SK-MEL-5 (cell line): ENCODE results near the gene RFNG. TPM values are rescaled to one million over a fixed set of nuclear protein-coding genes. Genes with fewer than 3 reads are reported as not detected.
A peak's percentile ranks its signal among the peaks of the same experiment; 100 is the strongest.

Source experiments
- DNase-seq: peaks from one replicate; pipeline ENCODE4 v3.0.0-alpha.2; 2016; ENCODE audit warnings: low read depth, low spot score
- in situ Hi-C: cut with HindIII; loops from 2 replicates; pipeline ENCODE4 v1.10.0; 2016; ENCODE audit warnings: low sequenced_read_pairs, high pct_unique_total_duplicates, low pct_unique_long_range_greater_than_20kb
- total RNA-seq: library from RNA; depleted of rRNA; stranded (reverse); fragments of >200 nt; shearing (Covaris generic); gene quantifications from 2 replicates; pipeline ENCODE4 v1.2.3, GENCODE V29; 2014

RFNG gene
- total RNA-seq, 1 experiment from 2014 or later, result 29.3 TPM

- in situ Hi-C loops, result no loop called here
- no peak for DNase-seq
These were observed 26.1 kb downstream of the RFNG start for GRCh38 chr17:82025401-82026107.

GRCh38 chr17:82024859-82025258 is 26.8 kb downstream of the RFNG start:
- in situ Hi-C loops, result no loop called here
- DNase-seq, result no peak

- in situ Hi-C loops, result no loop called here
- peak; percentile 31 for DNase-seq
These were observed 28.0 kb downstream of the RFNG start for GRCh38 chr17:82023447-82024241.

- peak; percentile 100 for DNase-seq
- in situ Hi-C loops, result no loop called here
These were observed 28.6 kb downstream of the RFNG start, which contains the start of gene LRRC45 for GRCh38 chr17:82022981-82023446. Gene LRRC45 (plus strand): TSS chr17:82023305. CDS start chr17:82023644, 339 bp downstream.

- no peak for DNase-seq
- in situ Hi-C loops, result no loop called here
These were observed 29.2 kb downstream of the RFNG start, which contains the start of gene CENPX for GRCh38 chr17:82022310-82022980. Gene CENPX (minus strand): TSS chr17:82022878. CDS start chr17:82022861, 17 bp downstream.

GRCh38 chr17:82021900-82022309 is 29.7 kb downstream of the RFNG start:
- in situ Hi-C loops, result no loop called here
- DNase-seq, result no peak

GRCh38 chr17:82021107-82021899 is 30.3 kb downstream of the RFNG start:
- in situ Hi-C loops, result no loop called here
- peak; percentile 91 for DNase-seq

GRCh38 chr17:82020572-82021106 is 31.0 kb downstream of the RFNG start:
- no peak for DNase-seq
- in situ Hi-C loops, result no loop called here

GRCh38 chr17:82019690-82020571 is 31.7 kb downstream of the RFNG start:
- in situ Hi-C loops, result no loop called here
- DNase-seq, result peak; percentile 83

- DNase-seq, result no peak
- in situ Hi-C loops, result no loop called here
These were observed 32.5 kb downstream of the RFNG start for GRCh38 chr17:82018989-82019689.

GRCh38 chr17:82018152-82018988 is 33.2 kb downstream of the RFNG start:
- no peak for DNase-seq
- in situ Hi-C loops, result no loop called here

- no peak for DNase-seq
- in situ Hi-C loops, result no loop called here
These were observed 33.9 kb downstream of the RFNG start for GRCh38 chr17:82017612-82018151.

- in situ Hi-C loops, result no loop called here
These were observed 34.6 kb downstream of the RFNG start for GRCh38 chr17:82016875-82017459.

GRCh38 chr17:82016061-82016874 is 35.3 kb downstream of the RFNG start:
- in situ Hi-C loops, result no loop called here
- DNase-seq, result no peak

More at GRCh38 chr17:82016875-82017459, 34.6 kb downstream of the RFNG start:
- DNase-seq, result no peak
